ENCODE data around the gene TP73.

TP73 gene

GRCh38 chr1:3725366-3725765 is 73.0 kb downstream of the TP73 start:
- H3K4me3 ChIP-seq = no peak overlapping the region
- H3K9me3 ChIP-seq = no peaks in the 10 kb centered on the region
- no peak for TF ChIP-seq CTCF (IDR thresholded peaks at IDR 0.05)
- DNase-seq = no peak
- no peak overlapping the region for H3K27ac ChIP-seq
- intact Hi-C loops (cut with DNase I; ENCODE audit: low total_unique reads) = loop anchor here (10.0 kb wide), 1 partner anchor 271 kb away; the partner anchor contains the start of gene ARHGEF16
- H3K36me3 ChIP-seq = no peaks in the 10 kb centered on the region
- peaks cover 0 to 55% of the 10 kb centered on the region in 2 donors for H3K27me3 ChIP-seq
- H3K4me1 ChIP-seq = no peaks in the 10 kb centered on the region

GRCh38 chr1:3727042-3727824 is 74.9 kb downstream of the TP73 start:
- Histone ChIP-seq H3K4me1 (peaks cover 0 to 5% (median 2%) of the 10 kb centered on the region in 4 donors), H3K4me3 (no peak overlapping the region), H3K27me3 (peaks cover 0 to 71% of the 10 kb centered on the region in 2 donors), H3K36me3 (no peaks in the 10 kb centered on the region), H3K27ac (no peak overlapping the region), H3K9me3 (no peaks in the 10 kb centered on the region)
- intact Hi-C loops (cut with DNase I; ENCODE audit: low total_unique reads) = loop anchor here (10.0 kb wide), 1 partner anchor 272 kb away; the partner anchor contains the start of gene ARHGEF16
- TF ChIP-seq CTCF (IDR thresholded peaks at IDR 0.05) = no peak
- DNase-seq = no peak

GRCh38 chr1:3727825-3728776 is 75.8 kb downstream of the TP73 start:
- H3K9me3 ChIP-seq = no peaks in the 10 kb centered on the region
- DNase-seq = no peak
- intact Hi-C loops (cut with DNase I; ENCODE audit: low total_unique reads) = loop anchor here (10.0 kb wide), 1 partner anchor 273 kb away; the partner anchor contains the start of gene ARHGEF16
- H3K4me1 ChIP-seq = peaks cover 0 to 5% (median 2%) of the 10 kb centered on the region in 4 donors
- H3K27ac ChIP-seq = no peak overlapping the region
- H3K27me3 ChIP-seq = peaks cover 0 to 80% of the 10 kb centered on the region in 2 donors
- H3K4me3 ChIP-seq = no peak overlapping the region
- H3K36me3 ChIP-seq = no peaks in the 10 kb centered on the region
- TF ChIP-seq CTCF (IDR thresholded peaks at IDR 0.05) = no peak

- peaks cover 0 to 73% of the 10 kb centered on the region in 2 donors for H3K27me3 ChIP-seq
- peaks cover 0 to 6% (median 3%) of the 10 kb centered on the region in 3 donors for H3K36me3 ChIP-seq
- peaks cover 0 to 5% (median 2%) of the 10 kb centered on the region in 4 donors for H3K4me1 ChIP-seq
- intact Hi-C loops (cut with DNase I; ENCODE audit: low total_unique reads) = loop anchor here (10.0 kb wide), 1 partner anchor 275 kb away; the partner anchor contains the start of gene ARHGEF16
- TF ChIP-seq CTCF (IDR thresholded peaks at IDR 0.05) = no peak
- no peaks in the 10 kb centered on the region for H3K9me3 ChIP-seq
- DNase-seq = no peak
- no peak overlapping the region for H3K27ac ChIP-seq
- no peak overlapping the region for H3K4me3 ChIP-seq
Observed at GRCh38 chr1:3729594-3730542, 77.6 kb downstream of the TP73 start.
